GM18870 (cell line): Measurements from ENCODE around the gene HSPB6.
"Not testable (repeated sequence)": the region's sequence is repeated elsewhere in the genome, so short reads cannot be mapped to it uniquely, and the experiment has no call there.

Experiments
- ATAC-seq: cut with Tn5 transposase; IDR thresholded peaks from one replicate; pipeline ENCODE4 v1.9.1; 2021; ENCODE audit warnings: moderate library complexity; ENCODE audit not compliant: unreplicated experiment

The HSPB6 gene

GRCh38 chr19:35786299-35787160 lies 29.7 kb upstream of the HSPB6 start:
- ATAC-seq, result no peak

GRCh38 chr19:35785339-35785627 lies 28.5 kb upstream of the HSPB6 start:
- ATAC-seq, result no peak

GRCh38 chr19:35784503-35785338 lies 27.9 kb upstream of the HSPB6 start:
- ATAC-seq, result no peak

- ATAC-seq, result no peak
These were observed 26.9 kb upstream of the HSPB6 start for GRCh38 chr19:35783469-35784434.

GRCh38 chr19:35782589-35782988 lies 25.8 kb upstream of the HSPB6 start:
- ATAC-seq, result no peak

GRCh38 chr19:35781650-35782049 lies 24.8 kb upstream of the HSPB6 start:
- no peak for ATAC-seq

- no peak for ATAC-seq
These were observed 23.9 kb upstream of the HSPB6 start for GRCh38 chr19:35780717-35781116.

GRCh38 chr19:35780058-35780457 lies 23.2 kb upstream of the HSPB6 start:
- no peak for ATAC-seq

- no peak for ATAC-seq
These were observed 22.2 kb upstream of the HSPB6 start for GRCh38 chr19:35779033-35779432.

- ATAC-seq, result no peak
These were observed 21.1 kb upstream of the HSPB6 start for GRCh38 chr19:35777961-35778360.

- ATAC-seq, result no peak
These were observed 20.4 kb upstream of the HSPB6 start for GRCh38 chr19:35777086-35777841.

- ATAC-seq, result no peak
These were observed 19.4 kb upstream of the HSPB6 start for GRCh38 chr19:35776102-35776788.

GRCh38 chr19:35775298-35776101 lies 18.7 kb upstream of the HSPB6 start, which contains the start of gene ARHGAP33:
Gene ARHGAP33 (plus strand): TSS chr19:35775564. CDS start chr19:35775659, 95 bp downstream.
- ATAC-seq, result peak; percentile 84

- no peak for ATAC-seq
These were observed 18.1 kb upstream of the HSPB6 start for GRCh38 chr19:35775046-35775297.

GRCh38 chr19:35774274-35775045 lies 17.6 kb upstream of the HSPB6 start:
- ATAC-seq, result no peak

- no peak for ATAC-seq
These were observed 16.4 kb upstream of the HSPB6 start for GRCh38 chr19:35773020-35773806.

- ATAC-seq, result not testable (repeated sequence)
These were observed 15.5 kb upstream of the HSPB6 start for GRCh38 chr19:35772362-35772761.

- ATAC-seq, result no peak
These were observed 11.2 kb upstream of the HSPB6 start for GRCh38 chr19:35768082-35768421.
